ENCODE results near the gene RAB11A.
"Not testable (repeated sequence)": the region's sequence is repeated elsewhere in the genome, so short reads cannot be mapped to it uniquely, and the experiment has no call there.

The RAB11A gene

DNA sequence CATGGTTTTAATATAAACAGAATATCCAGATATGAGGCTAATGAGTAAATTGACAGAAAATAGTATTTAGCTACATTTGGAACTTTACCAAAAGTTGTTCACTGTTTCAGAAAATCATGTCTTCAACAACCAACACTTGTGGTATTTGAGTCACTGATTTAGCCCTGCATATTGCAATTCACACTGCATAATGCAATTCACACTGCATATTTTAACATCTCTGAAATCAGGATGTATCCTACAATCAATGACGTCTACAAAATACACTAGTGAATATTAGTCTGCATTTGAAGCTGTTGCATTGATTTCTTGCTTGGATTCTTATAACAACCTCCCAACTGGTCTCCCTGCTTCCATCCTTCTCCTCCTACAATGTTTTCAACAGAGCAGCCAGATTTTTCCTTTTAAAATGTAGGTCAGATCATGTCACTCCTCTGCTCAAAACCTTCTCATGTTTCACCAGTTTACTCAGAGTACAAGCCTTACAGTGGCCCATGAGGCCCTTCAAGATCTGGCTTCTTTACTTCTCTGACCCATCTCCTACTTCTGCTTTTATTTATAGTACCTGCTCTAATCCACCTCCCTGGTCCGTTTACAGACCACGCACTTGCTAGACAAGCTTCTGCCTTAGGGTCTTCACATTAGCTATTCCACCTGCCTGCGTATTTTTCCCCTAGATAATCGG is 11.4 kb upstream of the RAB11A start:
- in situ Hi-C loops (cut with HindIII; ENCODE audit: low pct_unique_long_range_greater_than_20kb, low sequenced_read_pairs): no loop called here
- DNase-seq (ENCODE audit: low read depth in 1 of 2, low spot score in 1 of 2): no peak
- TF ChIP-seq JUND (IDR thresholded peaks at IDR 0.05; ENCODE audit: low read depth): no peak

DNA sequence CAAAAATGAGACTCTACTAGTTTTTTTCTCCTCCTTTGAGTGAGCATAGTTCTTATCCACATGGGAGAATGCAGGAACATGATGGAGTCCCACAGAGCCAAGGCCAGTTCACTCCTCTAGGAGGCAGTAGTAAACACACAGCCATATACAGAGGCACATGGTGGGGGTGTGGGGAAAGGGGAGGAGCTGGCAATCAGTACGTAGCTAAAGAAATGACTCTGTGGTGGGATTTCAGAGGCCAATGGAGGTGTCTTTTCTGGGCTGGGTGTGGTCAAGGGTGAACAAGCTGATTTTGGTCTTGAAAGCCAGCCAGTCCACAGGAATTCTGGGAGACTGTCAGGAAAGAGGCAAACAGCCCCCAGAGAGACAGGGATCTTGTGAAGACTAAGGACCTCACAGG is 6.6 kb upstream of the RAB11A start:
- in situ Hi-C loops (cut with HindIII; ENCODE audit: low pct_unique_long_range_greater_than_20kb, low sequenced_read_pairs): no loop called here
- no peak for TF ChIP-seq JUND (IDR thresholded peaks at IDR 0.05; ENCODE audit: low read depth)
- peak in 1 of 2 experiments; percentile 45 for DNase-seq (ENCODE audit: low read depth in 1 of 2, low spot score in 1 of 2)

DNA sequence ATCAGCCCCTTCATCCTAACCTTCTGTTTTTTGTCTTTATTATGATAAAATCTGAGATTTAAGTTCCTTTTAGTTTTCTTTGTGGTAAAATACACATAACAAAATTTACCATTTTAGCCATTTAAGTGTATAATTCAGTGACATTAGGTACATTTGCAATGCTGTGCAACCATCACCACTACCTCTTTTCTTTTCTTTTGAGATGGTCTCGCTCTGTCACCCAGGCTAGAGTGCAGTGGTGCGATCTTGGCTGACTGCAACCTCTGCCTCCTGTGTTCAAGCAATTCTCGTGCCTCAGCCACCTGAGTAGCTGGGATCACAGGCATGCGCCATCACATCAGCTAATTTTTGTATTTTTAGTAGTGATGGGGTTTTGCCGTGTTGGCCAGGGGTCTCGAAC is 6.2 kb upstream of the RAB11A start:
- in situ Hi-C loops (cut with HindIII; ENCODE audit: low pct_unique_long_range_greater_than_20kb, low sequenced_read_pairs): no loop called here
- TF ChIP-seq JUND (IDR thresholded peaks at IDR 0.05; ENCODE audit: low read depth): no peak
- no peak for DNase-seq (ENCODE audit: low read depth in 1 of 2, low spot score in 1 of 2)

DNA sequence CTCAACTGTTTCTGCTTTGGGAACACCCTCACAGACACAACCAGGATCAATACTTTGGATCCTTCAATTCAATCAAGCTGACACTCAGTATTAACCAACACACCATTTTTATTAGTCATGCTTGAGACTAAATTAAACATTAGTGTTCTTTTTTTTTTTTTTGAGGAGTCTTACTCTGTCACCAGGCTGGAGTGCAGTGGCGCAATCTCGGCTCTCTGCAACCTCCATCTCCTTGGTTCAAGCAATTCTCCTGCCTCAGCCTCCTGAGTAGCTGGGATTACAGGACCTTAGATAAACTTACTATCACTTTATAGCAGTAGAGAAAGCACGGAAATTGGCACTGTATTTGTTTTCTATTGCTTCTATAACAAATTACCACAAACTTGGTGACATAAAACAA is 2.0 kb upstream of the RAB11A start:
- in situ Hi-C loops (cut with HindIII; ENCODE audit: low pct_unique_long_range_greater_than_20kb, low sequenced_read_pairs): no loop called here
- TF ChIP-seq JUND (IDR thresholded peaks at IDR 0.05; ENCODE audit: low read depth): no peak

DNA sequence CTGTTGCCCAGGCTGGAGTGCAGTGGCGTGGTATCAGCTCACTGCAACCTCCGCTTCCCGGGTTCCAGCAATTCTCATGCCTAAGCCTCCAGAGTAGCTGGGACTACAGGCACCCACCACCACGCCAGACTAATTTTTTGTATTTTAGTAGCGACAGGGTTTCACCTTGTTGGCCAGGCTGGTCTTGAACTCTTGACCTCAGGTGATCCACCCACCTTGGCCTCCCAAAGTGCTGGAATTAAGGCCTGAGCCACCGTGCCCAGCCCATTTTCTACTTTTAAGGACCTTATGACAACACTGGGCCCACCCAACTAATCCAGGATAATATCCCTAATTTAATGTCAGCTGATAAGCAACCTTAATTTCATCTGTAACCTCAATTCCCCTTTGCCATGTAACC is 1.4 kb upstream of the RAB11A start:
- DNase-seq (ENCODE audit: low read depth in 1 of 2, low spot score in 1 of 2); in situ Hi-C loops (cut with HindIII; ENCODE audit: low pct_unique_long_range_greater_than_20kb, low sequenced_read_pairs): not testable (repeated sequence)

More for the DNA sequence above, 2.0 kb upstream of the RAB11A start:
- DNase-seq (ENCODE audit: low read depth in 1 of 2, low spot score in 1 of 2): no peak

DNA sequence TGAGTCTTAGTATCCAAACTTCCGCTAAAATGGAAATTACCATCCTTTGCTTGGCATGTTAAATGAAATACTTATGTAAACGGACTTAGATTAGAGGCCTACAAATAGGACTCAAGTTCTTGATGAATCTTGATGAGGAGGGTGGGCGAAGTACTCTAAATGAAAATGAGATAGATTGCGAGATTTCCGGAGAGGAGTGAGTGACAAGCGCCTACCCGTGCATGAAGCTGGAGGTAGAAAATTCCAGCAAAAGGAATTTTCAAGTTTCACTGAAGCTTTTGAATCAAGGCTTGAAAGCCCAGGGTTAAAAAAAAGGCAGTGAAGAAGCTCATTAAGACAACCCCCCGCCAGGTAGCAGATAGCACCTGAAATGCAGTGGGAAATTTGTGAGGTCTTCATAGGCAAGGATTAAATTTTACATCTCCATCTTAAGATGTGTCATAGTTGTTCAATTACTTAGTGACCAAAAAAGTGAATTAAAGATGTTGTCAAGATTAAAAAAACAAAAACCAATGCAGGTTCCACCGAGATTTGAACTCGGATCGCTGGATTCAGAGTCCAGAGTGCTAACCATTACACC is 655 bp upstream of the RAB11A start:
- no peak for TF ChIP-seq JUND (IDR thresholded peaks at IDR 0.05; ENCODE audit: low read depth)
- in situ Hi-C loops (cut with HindIII; ENCODE audit: low pct_unique_long_range_greater_than_20kb, low sequenced_read_pairs): no loop called here
- DNase-seq (ENCODE audit: low read depth in 1 of 2, low spot score in 1 of 2): no peak

DNA sequence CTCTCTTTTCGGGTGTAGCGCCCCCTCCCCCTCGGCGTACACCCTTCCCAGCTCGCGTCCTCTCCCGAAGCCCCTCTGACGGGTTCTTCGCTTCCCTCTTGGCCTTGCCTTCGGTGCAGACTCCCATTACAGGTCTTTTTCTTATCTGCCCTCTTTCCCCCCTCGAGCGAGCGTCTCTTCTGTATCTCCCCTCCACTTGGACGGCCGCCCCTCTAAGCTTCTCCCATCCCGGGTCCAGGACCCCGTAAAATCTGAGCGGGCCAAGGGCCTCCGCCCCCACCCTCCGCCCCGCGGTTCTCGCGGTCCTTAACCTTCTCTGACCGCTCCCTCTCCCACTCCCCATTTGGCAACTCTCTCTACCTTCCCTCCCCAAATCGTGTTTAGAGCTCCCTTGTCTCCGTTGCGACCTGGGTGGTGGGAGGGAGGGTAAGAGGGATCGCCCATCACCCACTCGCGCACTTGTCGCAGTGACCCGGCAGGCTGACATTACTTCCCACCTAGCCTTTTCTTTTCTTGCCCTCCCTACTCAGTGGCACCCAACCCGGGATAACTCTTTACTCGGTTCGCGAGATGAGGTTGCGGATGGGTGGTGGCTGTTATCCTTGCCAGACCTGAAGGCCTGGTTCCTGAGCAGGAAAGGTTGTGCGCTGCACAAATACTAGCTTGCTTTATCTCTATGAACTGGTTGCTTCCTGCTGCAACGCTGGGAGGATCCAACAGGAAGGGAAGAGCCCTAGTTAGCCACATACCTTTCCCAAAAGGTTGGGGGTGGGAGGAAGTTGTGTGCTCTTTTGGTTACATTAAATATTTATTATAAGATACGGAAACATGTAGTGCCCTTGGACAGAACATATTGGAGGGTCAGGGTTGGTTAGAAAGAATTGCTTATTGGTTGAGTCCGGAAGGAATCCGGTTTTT is 922 bp downstream of the RAB11A start:
- no peak for TF ChIP-seq JUND (IDR thresholded peaks at IDR 0.05; ENCODE audit: low read depth)
- peak in 1 of 2 experiments; percentile 91 for DNase-seq (ENCODE audit: low read depth in 1 of 2, low spot score in 1 of 2)
- in situ Hi-C loops (cut with HindIII; ENCODE audit: low pct_unique_long_range_greater_than_20kb, low sequenced_read_pairs): no loop called here

DNA sequence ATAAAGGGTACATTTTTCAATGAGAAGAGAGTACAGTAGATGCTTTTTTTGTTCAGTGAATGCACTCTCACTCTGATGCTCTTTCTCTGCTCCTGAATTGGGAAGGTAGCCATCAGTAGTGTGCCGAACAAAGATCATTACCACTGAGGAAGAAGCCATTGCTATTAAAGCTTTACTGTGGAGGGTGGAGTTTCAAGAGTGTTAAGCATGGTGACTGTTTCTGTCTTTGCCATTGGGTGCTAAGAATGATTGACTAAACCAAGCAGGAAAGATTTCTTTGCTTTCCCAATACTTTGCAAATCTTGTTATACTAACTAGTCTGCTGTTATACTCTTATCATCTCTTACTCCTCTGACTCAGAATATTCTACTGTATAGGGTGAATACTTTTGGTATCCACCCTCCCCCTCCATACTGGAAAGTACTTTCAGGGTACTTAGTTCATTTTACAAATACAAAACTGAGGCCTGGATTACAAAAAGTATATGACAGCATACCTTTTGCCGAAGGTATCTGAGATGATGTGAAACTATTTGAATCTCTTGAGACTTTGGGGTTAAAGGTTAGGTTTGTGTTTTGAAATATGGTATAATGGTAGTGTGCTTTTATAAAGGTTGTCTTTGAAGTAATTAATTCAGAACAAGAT is 1.7 kb downstream of the RAB11A start:
- in situ Hi-C loops (cut with HindIII; ENCODE audit: low pct_unique_long_range_greater_than_20kb, low sequenced_read_pairs): no loop called here
- DNase-seq (ENCODE audit: low read depth in 1 of 2, low spot score in 1 of 2): peak; percentile 22 to 61
- no peak for TF ChIP-seq JUND (IDR thresholded peaks at IDR 0.05; ENCODE audit: low read depth)

DNA sequence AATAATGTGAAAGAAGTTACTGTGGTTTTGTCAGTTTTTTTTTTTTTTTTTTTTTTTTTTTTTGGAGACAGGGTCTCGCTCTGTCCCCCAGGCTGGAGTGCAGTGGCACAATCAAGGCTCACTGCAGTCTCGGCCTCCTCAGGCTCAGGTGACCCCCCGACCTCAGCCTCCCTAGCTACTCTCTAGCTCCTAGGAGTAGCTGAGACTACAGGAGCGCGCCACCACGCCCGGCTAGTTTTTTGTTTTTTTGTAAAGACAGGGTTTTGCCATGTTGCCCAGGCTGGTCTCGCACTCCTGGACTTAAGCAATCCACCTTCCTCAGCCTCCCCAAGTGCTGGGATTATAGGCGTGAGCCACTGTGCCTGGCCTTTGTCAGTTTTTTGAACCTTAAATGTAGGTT is 2.6 kb downstream of the RAB11A start:
- DNase-seq (ENCODE audit: low read depth in 1 of 2, low spot score in 1 of 2); in situ Hi-C loops (cut with HindIII; ENCODE audit: low pct_unique_long_range_greater_than_20kb, low sequenced_read_pairs): not testable (repeated sequence)

DNA sequence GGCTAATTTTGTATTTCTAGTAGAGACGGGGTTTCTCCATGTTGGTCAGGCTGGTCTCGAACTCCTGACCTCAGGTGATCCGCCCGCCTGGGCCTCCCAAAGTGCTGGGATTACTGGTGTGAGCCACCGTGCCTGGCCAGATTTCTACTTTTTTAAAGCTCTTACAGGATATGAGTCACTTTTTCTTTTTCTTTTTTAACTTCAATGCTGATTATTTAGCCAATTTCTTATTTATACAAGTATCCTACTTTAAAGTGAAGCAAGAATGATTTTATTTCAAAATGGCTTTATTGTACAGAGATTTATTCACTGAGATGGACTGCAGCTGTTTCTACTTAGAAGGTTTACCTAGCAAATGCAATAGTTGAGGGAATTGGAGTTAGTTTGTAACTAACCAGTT is 3.3 kb downstream of the RAB11A start:
- DNase-seq (ENCODE audit: low read depth in 1 of 2, low spot score in 1 of 2); in situ Hi-C loops (cut with HindIII; ENCODE audit: low pct_unique_long_range_greater_than_20kb, low sequenced_read_pairs): not testable (repeated sequence)

DNA sequence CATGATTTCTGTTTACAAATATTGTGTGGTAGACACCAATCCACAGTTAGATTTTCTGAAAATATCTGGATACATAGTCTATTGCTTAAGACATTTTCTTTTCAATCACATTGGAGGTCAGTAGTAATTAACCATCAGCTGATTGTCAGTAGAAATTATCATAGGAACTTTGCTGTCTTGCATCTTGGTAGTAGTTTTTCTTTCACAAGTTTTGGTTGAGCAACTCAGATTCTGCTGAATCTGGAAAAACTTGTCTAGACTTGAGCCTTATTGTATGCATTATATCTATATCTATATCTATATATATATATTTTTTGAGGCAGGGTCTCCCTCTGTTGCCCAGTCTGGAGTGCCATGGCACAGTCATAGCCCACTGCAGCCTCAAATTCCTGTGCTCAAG is 4.0 kb downstream of the RAB11A start:
- DNase-seq (ENCODE audit: low read depth in 1 of 2, low spot score in 1 of 2): no peak
- in situ Hi-C loops (cut with HindIII; ENCODE audit: low pct_unique_long_range_greater_than_20kb, low sequenced_read_pairs): no loop called here
- TF ChIP-seq JUND (IDR thresholded peaks at IDR 0.05; ENCODE audit: low read depth): no peak

DNA sequence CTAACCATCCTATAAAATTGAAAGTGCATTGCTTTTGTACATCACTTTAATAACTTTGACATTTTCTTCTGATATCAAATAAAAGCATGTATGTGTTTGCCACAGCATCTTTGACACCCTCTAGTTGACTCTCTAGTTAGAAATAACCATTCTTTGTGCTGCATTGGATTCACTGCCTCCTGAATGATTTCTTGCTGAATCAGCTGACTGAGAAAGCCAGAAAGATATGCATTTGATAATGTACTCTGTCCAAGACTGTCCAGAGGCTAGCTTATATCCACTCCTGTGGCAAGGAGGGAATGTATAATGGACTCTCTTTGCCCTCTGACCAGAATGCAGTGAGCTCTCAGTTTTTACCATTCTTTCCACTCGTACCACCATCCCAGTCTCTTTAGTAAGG is 6.2 kb downstream of the RAB11A start:
- in situ Hi-C loops (cut with HindIII; ENCODE audit: low pct_unique_long_range_greater_than_20kb, low sequenced_read_pairs): no loop called here
- no peak for TF ChIP-seq JUND (IDR thresholded peaks at IDR 0.05; ENCODE audit: low read depth)
- DNase-seq (ENCODE audit: low read depth in 1 of 2, low spot score in 1 of 2): no peak

DNA sequence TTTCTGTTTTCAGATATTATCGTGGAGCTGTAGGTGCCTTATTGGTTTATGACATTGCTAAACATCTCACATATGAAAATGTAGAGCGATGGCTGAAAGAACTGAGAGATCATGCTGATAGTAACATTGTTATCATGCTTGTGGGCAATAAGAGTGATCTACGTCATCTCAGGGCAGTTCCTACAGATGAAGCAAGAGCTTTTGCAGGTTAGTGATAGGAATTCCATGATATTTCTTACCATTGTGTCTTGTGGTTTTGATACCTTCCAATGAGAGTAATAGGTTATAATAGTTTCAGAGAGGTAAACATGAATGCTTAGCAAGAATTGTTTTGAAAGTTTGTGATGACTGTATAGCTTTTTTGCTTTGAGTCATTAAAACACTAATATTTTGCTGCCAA is 8.5 kb downstream of the RAB11A start:
- DNase-seq (ENCODE audit: low read depth in 1 of 2, low spot score in 1 of 2): no peak
- in situ Hi-C loops (cut with HindIII; ENCODE audit: low pct_unique_long_range_greater_than_20kb, low sequenced_read_pairs): no loop called here
- no peak for TF ChIP-seq JUND (IDR thresholded peaks at IDR 0.05; ENCODE audit: low read depth)

All from T47D (cell line).